ENCODE measurements around the gene MTMR3. TPM values are rescaled to one million over a fixed set of nuclear protein-coding genes. Genes with fewer than 3 reads are reported as not detected.

The MTMR3 gene
- total RNA-seq, 4 donors from 2014 or later: 34.9 to 45.9 (median 41.9) TPM

DNA sequence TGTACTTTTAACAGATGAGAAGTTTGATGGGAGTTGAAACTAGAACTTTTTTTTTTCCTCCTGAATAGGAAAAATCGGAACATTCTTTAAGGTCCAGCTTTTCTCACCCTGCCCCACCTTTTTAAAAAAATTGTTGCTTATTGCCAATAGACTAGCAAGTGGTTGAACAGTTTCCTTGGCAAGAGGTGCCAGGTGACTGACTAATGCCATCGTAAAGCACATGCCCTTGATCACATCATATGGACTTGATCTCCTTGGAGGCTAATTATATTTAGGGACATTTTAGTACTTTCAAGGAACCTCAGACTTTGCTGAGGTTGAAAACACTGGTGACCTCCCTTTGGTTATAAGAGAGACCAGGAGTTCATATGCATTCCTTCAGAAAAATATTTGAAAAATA is 57.6 kb downstream of the MTMR3 start:
- ATAC-seq: no peak
- WGBS, 2 donors (ENCODE audit: low coverage in 1 of 2): 92 to 100% methylated on average over 1 to 2 of the region's 2 CpGs

DNA sequence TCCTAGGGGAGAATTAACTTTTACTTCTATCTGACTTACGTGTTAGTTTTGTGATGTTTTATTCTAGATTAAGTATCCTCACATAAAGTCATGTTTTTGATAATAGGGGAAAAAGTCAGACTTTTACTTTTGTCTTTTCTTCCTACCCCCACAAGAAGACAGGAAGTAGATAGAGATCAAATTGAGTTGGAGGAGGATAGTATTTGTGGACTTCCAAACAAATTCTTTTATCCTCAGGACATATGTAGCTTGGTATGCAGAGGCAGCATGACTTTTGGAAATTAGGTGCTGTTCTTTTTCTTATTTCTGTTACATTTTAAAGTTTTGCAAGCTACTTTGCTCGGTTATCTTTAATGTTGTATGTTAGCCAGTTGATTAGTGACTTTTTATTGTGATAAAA is 61.4 kb downstream of the MTMR3 start:
- H3K27ac ChIP-seq: no peak overlapping the region
- TF ChIP-seq POLR2A (IDR thresholded peaks at IDR 0.05) (no peak), POLR2AphosphoS5 (IDR thresholded peaks at IDR 0.05) (no peak), EP300 (IDR thresholded peaks at IDR 0.05) (no peak)
- TF ChIP-seq, protein P1, sequence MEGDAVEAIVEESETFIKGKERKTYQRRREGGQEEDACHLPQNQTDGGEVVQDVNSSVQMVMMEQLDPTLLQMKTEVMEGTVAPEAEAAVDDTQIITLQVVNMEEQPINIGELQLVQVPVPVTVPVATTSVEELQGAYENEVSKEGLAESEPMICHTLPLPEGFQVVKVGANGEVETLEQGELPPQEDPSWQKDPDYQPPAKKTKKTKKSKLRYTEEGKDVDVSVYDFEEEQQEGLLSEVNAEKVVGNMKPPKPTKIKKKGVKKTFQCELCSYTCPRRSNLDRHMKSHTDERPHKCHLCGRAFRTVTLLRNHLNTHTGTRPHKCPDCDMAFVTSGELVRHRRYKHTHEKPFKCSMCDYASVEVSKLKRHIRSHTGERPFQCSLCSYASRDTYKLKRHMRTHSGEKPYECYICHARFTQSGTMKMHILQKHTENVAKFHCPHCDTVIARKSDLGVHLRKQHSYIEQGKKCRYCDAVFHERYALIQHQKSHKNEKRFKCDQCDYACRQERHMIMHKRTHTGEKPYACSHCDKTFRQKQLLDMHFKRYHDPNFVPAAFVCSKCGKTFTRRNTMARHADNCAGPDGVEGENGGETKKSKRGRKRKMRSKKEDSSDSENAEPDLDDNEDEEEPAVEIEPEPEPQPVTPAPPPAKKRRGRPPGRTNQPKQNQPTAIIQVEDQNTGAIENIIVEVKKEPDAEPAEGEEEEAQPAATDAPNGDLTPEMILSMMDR (IDR thresholded peaks at IDR 0.05): no peak
- no peak for ATAC-seq
- H3K4me3 ChIP-seq: no peak overlapping the region
- 81 to 93% methylated on average over 2 of the region's 2 CpGs for WGBS, 2 donors (ENCODE audit: low coverage in 1 of 2)
- peaks cover 6 to 59% (median 7%) of the 10 kb centered on the region in 3 donors for H3K4me1 ChIP-seq
- no peaks in the 10 kb centered on the region for H3K27me3 ChIP-seq
- H3K36me3 ChIP-seq: no peaks in the 10 kb centered on the region
- no peaks in the 10 kb centered on the region for H3K9me3 ChIP-seq

More for the DNA sequence above, 57.6 kb downstream of the MTMR3 start:
- Histone ChIP-seq H3K27ac (no peak overlapping the region), H3K36me3 (no peaks in the 10 kb centered on the region), H3K9me3 (no peaks in the 10 kb centered on the region), H3K27me3 (no peaks in the 10 kb centered on the region), H3K4me1 (peaks cover 0 to 51% (median 0%) of the 10 kb centered on the region in 3 donors), H3K4me3 (no peak overlapping the region)
- TF ChIP-seq POLR2A (IDR thresholded peaks at IDR 0.05): no peak
- TF ChIP-seq, protein P1 (IDR thresholded peaks at IDR 0.05): no peak
- no peak for TF ChIP-seq EP300 (IDR thresholded peaks at IDR 0.05)
- TF ChIP-seq POLR2AphosphoS5 (IDR thresholded peaks at IDR 0.05): no peak

DNA sequence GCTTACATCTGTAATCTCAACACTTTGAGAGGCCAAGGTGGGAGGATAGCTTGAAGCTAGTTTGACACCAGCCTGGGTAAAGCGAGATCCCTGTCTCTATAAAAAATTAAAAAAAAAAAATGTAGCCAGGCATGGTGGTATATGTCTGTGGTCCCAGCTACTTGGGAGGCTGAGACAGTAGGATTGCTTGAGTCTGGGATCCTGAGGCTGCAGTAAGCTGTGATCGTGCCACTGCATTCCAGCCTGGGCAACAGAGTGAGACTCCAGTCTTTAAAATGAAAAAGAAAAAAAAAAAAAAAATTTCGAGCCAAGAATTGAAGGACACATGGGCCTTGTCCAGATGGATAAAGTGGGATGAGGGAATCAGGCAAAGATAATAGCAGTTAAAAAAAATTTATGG is 62.5 kb downstream of the MTMR3 start:
- TF ChIP-seq POLR2AphosphoS5 (IDR thresholded peaks at IDR 0.05) (no peak), POLR2A (IDR thresholded peaks at IDR 0.05) (no peak), EP300 (IDR thresholded peaks at IDR 0.05) (no peak)
- TF ChIP-seq, protein P1 (IDR thresholded peaks at IDR 0.05): no peak
- 53 to 88% methylated on average over 1 to 3 of the region's 3 CpGs for WGBS, 2 donors (ENCODE audit: low coverage in 1 of 2)
- no peak overlapping the region for H3K4me3 ChIP-seq
- H3K27ac ChIP-seq: no peak overlapping the region
- no peak for ATAC-seq
- H3K27me3 ChIP-seq: no peaks in the 10 kb centered on the region
- H3K36me3 ChIP-seq: no peaks in the 10 kb centered on the region
- peaks cover 6 to 66% (median 7%) of the 10 kb centered on the region in 3 donors for H3K4me1 ChIP-seq
- H3K9me3 ChIP-seq: no peaks in the 10 kb centered on the region

DNA sequence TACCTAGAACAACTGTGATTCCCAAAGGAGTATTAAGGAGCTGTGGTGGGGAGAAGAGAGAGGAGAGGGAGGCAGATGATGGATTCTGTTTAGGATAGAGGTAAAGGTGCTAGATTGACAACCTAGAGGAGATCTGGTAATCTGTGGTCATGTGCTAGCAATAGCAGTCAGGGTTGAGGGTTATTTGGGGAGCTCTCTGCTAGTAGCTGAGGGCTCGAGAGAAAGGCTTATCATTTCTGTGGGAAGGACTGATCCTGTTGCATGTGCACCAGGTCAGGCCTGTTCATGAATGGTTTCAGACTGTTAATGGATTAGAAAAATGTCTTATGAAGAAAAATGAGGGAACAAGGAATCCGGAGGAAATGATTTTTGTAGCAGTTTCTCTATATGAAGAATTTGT is 63.2 kb downstream of the MTMR3 start:
- whole genome bisulfite sequencing, 2 donors (ENCODE audit: low coverage in 1 of 2): 69 to 72% methylated on average over 1 to 2 of the region's 2 CpGs
- Histone ChIP-seq H3K27ac (no peak overlapping the region), H3K36me3 (no peaks in the 10 kb centered on the region), H3K4me3 (no peak overlapping the region), H3K4me1 (peaks cover 6 to 61% (median 7%) of the 10 kb centered on the region in 3 donors), H3K9me3 (no peaks in the 10 kb centered on the region), H3K27me3 (no peaks in the 10 kb centered on the region)
- ATAC-seq: no peak
- TF ChIP-seq POLR2A (IDR thresholded peaks at IDR 0.05) (no peak), POLR2AphosphoS5 (IDR thresholded peaks at IDR 0.05) (no peak), EP300 (IDR thresholded peaks at IDR 0.05) (no peak)

DNA sequence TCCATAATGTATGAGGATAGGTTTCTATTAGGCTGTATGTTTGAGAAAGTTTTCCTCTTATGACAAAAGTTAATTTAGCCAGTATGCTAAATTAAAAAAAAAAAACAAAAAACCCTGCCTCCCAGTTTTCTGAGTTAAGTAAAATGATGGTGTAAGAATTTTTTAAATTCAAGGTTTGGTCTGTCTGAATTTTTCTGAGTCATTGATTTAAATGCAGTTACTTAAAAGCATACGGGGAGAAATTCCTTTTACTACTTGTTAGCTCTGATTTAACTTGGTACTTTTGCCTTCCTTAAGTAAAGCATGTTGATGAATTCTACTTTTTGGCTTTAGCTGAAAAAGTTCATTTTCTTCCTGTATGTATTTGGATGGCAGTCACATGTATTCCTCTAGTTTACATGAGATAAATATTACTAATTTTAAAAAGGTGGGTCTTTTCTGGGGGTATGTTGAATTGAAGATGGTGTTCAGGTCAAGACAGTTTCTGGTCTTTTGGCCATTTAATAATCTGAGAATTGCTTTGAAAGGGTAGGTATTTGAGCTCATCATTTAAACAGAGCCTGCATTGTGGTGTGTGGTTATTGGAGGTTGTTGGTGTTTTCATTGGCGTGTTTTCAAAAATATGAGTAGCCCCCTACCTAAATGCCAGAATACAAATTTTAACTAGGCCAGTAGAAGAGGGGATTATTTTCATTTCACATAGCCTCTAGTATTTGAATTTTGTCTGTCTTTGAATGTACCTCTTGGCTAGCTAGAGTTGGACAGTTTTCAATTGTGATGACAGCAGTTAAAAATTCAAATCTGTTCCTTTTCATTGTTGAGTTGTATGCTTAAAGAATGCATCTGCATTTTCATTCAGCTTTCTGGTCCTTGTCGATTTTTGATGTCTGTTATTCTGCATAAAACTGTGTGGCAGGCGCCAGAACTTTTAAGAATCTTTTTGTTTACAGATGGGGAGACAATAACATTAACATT is 64.7 kb downstream of the MTMR3 start:
- no peaks in the 10 kb centered on the region for H3K27me3 ChIP-seq
- H3K36me3 ChIP-seq: no peaks in the 10 kb centered on the region
- peaks cover 6 to 74% (median 7%) of the 10 kb centered on the region in 3 donors for H3K4me1 ChIP-seq
- no peak overlapping the region for H3K4me3 ChIP-seq
- ATAC-seq: no peak
- TF ChIP-seq EP300 (IDR thresholded peaks at IDR 0.05) (no peak), POLR2A (IDR thresholded peaks at IDR 0.05) (no peak), POLR2AphosphoS5 (IDR thresholded peaks at IDR 0.05) (no peak)
- TF ChIP-seq, protein P1 (IDR thresholded peaks at IDR 0.05): no peak
- no peaks in the 10 kb centered on the region for H3K9me3 ChIP-seq
- 29% methylated on average over 4 of the region's 4 CpGs for WGBS, 2 donors (ENCODE audit: low coverage in 1 of 2)
- H3K27ac ChIP-seq: no peak overlapping the region

Data from gastroesophageal sphincter (tissue), 4 donors.